ENCODE measurements around the gene DNM1L.

DNA sequence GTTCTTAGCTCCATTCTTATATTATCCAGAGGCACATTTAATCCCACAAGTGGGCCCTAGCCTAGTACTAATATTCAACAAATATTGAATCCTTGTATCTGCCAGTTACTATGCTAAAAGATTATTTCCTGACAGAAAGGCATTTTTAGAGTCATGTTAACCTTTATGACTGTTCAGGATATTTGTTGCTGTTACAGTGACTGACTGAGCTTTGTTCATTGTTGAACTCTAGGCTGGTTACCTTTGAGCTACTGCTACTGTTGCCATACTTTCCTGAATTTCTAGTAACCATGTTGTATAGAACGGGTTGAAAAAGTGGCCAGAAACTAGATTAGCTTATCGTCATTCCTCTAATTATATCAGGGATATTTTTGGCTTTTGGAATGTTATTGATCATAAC, 29.8 kb downstream of the DNM1L start:
- TF ChIP-seq CTCF (IDR thresholded peaks at IDR 0.05) (no peak), EP300 (IDR thresholded peaks at IDR 0.05) (no peak)
